NCI-H2029 treated with DMSO at 0.1 percent for 48 hours (cell line): ENCODE data around the gene CTNND2.

Source experiments
- DNase-seq: peaks from one replicate; lab custom pipeline; 2025; lab: John Stamatoyannopoulos, UW

CTNND2 gene

GRCh38 chr5:11780641-11781345, 123.5 kb downstream of the CTNND2 start:
- no peak for DNase-seq

GRCh38 chr5:11777096-11777495, 127.2 kb downstream of the CTNND2 start:
- no peak for DNase-seq

GRCh38 chr5:11770310-11770709, 133.9 kb downstream of the CTNND2 start:
- no peak for DNase-seq

DNA sequence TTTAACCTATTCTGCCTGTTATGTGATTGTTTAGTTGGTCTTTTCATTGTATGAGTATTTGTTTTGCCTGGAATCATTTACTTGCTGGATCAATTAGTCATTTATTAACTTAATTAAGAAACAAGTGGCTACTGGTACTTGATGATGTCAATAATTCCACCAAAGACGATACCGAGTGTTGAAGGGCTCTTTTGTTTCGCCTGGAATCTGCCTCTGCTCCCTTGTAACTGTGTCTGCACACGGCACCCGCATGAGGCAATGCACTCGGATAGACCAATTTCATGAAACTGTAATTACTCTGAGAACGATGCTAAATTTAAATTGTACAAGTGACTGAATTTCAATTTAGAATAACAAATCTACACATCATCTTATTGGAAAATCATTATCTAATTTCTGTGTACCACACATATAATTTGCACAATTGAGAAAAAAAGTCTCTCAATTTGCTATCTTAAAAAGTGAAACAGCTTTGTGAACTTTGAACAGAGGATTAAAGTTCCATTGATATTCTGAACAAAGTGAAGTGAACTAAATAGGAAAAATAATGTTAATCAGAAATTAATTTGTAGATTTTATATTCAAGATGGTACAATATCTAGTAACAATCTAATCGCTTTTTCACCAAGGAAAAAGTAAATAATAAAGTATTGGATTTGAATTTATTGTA, 143.2 kb downstream of the CTNND2 start:
- DNase-seq, result no peak

DNA sequence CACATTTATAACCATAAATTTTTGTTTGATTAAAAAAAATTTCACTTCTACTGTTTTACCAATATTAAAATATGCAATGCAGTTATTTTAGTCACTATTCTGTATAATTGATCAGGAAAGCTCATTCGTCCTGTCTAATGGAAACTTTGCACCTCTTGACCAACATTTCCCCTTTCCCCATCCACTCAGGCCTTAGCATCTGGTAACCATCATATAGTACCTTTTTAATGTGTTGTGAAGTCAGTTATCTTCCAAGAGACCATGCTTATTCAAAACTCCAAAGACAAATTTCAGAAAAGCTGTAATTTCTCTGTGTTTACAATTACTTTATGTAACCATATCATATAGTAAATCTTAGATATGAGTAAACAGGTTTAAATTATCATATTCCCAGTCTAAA, 145.9 kb downstream of the CTNND2 start:
- no peak for DNase-seq

DNA sequence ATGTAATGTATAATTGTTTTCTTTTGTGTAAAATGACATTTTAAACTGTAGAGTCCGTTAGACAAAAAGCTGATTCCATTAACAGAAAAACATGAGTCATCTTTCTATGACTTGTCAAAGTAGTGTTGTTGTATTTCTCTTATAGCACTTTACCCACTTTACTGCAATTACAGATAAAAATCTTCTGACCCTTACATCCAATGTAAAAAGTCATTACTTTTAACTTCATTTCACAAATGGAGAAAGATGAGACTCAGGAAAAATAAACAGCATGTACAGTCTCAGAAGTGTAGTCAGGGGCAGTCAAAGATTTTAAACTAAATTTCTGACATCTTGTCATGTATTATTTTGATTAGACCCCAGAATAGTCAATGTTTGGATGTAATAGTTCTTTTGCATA, 146.6 kb downstream of the CTNND2 start:
- no peak for DNase-seq

- no peak for DNase-seq
Measured at GRCh38 chr5:11737010-11737409, 167.2 kb downstream of the CTNND2 start.

DNA sequence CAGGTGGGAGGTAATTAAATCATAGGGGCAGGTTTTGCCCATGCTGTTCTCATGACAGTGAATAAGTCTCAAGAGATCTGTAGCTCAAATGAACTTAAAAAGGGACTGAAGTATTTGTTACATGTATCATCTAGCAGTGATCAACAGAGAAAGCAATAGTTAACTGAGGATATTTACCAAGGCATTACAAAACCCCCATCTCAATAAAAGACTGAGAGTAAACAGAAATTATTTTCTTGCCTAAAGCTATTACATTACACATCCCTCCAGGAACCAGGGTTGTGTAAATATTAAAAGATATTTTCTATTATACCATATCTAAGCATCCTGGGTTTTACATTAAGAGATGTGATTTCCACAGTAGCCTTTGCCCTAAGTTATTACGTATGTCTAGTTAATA, 169.9 kb downstream of the CTNND2 start:
- DNase-seq, result no peak

DNA sequence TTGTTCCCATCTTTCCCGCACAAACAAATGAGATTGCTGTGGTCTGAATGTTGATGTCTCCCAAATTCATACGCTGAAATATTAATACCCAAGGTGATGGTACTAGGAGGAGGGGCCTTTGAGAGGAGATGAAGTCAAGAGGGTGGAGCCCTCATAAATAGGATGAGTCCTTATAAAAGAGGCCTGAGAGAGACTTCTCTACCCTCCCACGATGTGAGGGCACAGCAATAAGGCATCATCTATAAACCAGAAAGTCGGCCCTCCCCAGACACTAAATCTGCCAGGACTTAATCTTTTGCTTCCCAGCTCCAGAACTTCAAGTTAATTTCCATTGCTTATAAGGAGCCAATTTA, 170.4 kb downstream of the CTNND2 start:
- DNase-seq, result no peak

- DNase-seq, result no peak
Measured at GRCh38 chr5:11733185-11733839, 170.9 kb downstream of the CTNND2 start.

DNA sequence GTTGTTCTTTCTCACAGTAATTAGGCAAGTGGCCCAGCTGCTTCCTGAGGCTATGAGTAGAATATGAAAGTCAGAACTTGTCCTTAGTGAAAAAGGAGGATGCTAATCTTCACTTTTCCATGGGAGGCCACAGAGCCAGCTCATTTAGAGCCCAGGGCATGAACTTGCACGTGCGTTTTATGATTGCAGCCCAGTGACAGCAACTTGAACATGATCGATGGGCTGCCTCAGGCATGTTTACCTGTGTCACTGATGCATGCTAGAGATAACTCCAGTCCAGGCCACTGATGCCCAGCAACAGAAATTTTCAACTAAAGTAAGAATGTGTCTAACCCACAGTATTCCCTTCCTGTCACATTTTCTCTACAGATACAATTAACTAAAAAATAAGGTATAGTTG, 179.3 kb downstream of the CTNND2 start:
- no peak for DNase-seq

- DNase-seq, result no peak
Measured at GRCh38 chr5:11719888-11720481, 184.3 kb downstream of the CTNND2 start.

DNA sequence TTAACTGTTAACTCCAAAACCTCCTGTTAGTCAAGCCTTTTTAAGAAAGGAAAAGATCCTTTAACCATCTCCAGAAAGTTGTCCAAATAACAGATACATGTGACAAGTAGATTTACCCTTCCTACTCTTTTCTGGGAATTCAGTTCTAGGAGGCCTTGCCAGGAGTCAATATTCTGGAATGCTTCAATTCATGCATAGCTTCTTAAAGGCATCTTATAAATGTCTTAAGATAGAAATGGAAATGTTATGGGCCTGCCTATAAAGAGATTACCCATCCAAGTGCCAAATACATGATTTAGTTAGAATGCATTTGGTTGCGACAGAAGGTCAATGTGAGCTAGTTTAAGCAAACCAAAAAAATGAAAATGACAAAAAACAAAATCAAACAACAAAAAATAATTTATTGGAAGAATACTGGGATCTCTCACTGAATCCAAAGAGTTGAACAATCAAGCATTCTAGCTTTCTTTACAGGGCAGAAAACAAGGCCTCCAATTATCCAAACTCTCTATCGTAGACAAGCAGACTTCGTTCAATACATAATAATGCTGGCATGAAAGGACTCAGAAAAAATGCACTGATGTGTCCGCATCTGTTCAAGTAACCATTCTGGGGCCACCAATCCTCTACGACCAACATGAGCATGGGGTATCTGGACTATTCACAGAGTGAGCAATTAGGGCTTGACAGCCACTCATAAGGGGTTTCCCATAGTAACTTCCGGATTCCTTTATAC, 188.6 kb downstream of the CTNND2 start:
- no peak for DNase-seq

DNA sequence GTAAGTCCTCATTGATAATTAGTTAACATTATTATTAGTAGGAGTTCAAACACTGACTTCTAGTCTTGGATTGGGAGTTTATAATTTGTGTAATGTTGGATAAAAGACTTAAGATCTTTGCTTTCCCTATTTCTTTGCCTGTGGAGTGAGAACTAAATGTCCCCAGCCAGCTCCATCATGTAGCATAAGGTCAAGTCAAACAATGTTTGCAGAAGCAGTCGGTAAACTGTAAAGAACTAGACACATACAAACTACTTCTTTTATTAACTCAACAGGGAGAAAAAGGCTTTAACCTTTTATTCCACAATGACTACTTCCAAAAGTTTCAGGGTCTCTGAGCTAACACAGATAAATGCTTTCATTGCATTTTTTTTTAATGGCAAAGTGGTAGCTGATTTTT, 192.3 kb downstream of the CTNND2 start:
- DNase-seq, result no peak

DNA sequence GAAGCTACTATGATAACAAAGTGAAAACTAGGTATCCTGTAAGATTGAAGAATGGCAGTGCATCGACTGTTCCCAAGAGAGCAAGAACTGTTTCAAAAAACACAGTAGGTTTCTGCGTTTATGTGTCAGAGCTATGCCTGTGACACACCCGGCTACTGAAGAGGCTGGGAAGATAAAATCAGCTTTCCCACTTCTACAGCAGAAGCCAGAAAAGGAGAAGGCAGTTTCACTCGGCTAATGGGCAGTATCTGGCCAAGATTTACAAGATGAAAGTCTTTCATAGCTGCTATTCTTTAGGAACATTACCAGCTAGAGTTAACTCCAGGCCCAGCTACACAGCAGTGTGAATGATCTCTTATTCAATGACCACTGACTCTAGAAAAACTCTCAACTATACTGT, 195.2 kb downstream of the CTNND2 start:
- DNase-seq, result no peak

DNA sequence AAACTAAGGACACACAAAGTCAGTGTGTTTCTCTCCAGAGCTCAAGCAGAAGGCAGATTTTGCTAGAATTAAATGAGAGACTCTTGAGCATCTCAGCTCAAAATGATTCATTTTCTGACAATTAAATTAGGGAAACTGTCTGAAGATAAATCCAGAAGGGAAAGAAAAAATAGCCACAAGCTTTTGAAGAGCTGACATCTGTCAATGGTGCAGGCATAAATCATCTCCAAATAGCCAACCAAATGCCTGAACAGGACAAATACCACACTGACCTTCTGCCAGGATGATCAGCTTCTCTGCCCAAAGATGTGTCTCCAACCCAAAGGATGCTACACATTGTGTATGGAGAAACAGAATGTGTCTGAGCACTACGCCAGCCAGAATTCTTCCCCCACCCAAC, 199.3 kb downstream of the CTNND2 start:
- DNase-seq, result no peak

- DNase-seq, result no peak
Measured at GRCh38 chr5:11700391-11700790, 203.9 kb downstream of the CTNND2 start.

DNA sequence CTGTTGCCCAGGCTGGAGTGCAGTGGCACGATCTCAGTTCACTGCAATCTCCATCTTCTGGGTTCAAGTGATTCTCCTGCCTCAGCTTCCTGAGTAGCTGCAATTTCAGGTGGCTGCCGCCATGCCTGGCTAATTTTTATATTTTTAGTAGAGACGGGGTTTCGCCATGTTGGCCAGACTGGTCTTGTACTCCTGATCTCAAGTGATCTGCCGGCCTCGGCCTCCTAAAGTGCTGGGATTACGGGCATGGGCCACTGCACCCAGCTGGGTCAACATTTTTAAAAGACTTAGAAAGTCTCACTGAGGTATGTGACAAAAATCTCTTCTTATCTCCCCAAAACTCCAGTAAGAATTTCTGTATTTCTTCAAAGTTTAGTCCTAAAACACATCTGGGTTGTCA, 211.6 kb downstream of the CTNND2 start:
- no peak for DNase-seq

GRCh38 chr5:11687498-11687897, 216.7 kb downstream of the CTNND2 start:
- DNase-seq, result no peak

GRCh38 chr5:11684607-11685006, 219.6 kb downstream of the CTNND2 start:
- DNase-seq, result no peak

DNA sequence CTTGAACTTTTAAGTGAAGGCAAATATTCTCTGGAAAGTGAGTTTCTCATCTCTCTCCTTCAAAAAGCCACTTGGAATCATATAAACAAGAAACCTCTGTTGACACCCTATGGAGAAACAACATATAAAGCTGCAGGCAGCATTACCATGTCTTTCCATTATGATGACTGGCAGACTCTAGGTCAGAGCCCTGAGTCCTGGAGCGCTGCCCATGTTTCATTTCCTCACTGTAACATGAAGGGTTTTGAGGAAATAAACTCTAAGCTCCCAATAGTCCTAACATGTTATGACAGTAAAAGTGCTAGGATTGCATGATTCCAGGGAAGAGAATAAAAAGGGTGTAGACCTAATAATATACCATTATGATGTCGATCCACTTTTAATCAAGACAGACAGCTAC, 220.6 kb downstream of the CTNND2 start:
- no peak for DNase-seq

GRCh38 chr5:11681796-11682195, 222.4 kb downstream of the CTNND2 start:
- DNase-seq, result no peak
